Measurements from ENCODE around the gene EIF4G3.

- no peak for TF ChIP-seq CTCF (IDR thresholded peaks at IDR 0.05)
- TF ChIP-seq POLR2A (IDR thresholded peaks at IDR 0.05), result no peak
Measured at GRCh38 chr1:20875198-20875973, 301.3 kb downstream of the EIF4G3 start.

Measured in lower leg skin (tissue), 3 donors.